Measurements from ENCODE around the gene MZF1.

DNA sequence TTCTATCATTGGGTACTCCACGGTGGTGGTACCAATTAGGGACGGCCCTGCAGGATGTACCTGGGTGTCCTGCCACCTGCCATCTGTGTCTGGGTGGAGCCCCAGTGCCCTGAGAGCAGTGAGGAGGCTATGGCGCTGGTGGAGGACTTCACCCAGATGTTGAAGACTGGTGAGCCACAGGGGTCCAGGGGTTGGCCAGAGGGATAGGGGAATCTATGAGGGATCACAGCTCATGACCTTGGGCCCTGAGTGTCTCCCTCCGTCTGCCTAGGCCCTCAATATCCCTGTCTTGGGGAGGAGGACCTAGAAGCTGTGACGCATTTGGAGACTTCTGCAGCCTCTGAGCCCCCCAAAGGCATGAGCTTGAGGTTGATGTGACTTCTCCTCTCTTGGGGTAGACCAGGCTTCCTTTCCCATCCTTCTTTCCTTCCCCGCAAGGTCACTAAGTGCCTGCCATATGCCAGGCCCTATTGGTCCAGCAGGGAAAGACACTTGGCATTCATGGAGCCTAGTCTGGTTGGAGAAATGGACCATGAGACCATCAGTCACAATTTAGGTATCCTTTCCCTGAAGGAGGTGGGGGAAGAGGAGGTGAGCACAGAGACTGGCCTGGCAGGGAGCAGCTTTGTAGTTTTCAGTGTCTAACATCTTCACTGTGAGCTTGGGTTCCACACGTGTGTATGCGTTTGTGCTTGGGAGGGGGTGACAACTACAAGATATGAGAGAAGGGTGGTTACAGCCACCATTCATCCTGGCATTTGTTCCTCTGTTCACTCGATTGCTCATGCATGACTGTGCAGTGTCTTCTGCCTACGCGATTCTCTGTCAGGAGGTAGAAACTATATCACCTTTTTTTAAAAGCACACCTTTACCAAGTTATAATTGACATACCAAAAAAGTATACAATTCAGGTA lies 5.1 kb upstream of the MZF1 start:
- TF ChIP-seq, protein P1, sequence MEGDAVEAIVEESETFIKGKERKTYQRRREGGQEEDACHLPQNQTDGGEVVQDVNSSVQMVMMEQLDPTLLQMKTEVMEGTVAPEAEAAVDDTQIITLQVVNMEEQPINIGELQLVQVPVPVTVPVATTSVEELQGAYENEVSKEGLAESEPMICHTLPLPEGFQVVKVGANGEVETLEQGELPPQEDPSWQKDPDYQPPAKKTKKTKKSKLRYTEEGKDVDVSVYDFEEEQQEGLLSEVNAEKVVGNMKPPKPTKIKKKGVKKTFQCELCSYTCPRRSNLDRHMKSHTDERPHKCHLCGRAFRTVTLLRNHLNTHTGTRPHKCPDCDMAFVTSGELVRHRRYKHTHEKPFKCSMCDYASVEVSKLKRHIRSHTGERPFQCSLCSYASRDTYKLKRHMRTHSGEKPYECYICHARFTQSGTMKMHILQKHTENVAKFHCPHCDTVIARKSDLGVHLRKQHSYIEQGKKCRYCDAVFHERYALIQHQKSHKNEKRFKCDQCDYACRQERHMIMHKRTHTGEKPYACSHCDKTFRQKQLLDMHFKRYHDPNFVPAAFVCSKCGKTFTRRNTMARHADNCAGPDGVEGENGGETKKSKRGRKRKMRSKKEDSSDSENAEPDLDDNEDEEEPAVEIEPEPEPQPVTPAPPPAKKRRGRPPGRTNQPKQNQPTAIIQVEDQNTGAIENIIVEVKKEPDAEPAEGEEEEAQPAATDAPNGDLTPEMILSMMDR (optimal IDR thresholded peaks at IDR 0.05 in 1 of 3, IDR thresholded peaks at IDR 0.05 in 1 of 3, conservative IDR thresholded peaks at IDR 0.05 in 1 of 3; ENCODE audit: extremely low read depth in 1 of 3, insufficient read depth in 2 of 3, low read length in 3 of 3) = no peak
- TF ChIP-seq EZH2 (IDR thresholded peaks at IDR 0.05; ENCODE audit: low read length) = no peak

Data from keratinocyte (primary cell).